Erythroblast (primary cell): Measurements from ENCODE around the gene WDFY3.

Experiments used
- DNase-seq, 2 experiments: peaks; one replicate each; lab custom pipeline; 2025; lab: John Stamatoyannopoulos, UW
- GATA1 ChIP-seq: IDR thresholded peaks from 2 replicates; pipeline ENCODE4 v1.6.1; 2011; ENCODE audit warnings: low read depth, mild to moderate bottlenecking, control low read depth, low read length, moderate library complexity
- POLR2A ChIP-seq: IDR thresholded peaks from 2 replicates; pipeline ENCODE4 v1.6.1; 2011; ENCODE audit warnings: mild to moderate bottlenecking, low read length

Gene WDFY3

GRCh38 chr4:84878546-84878945 is 87.9 kb downstream of the WDFY3 start:
- no peak for DNase-seq
- TF ChIP-seq POLR2A (no peak), GATA1 (no peak)

GRCh38 chr4:84878090-84878489 is 88.4 kb downstream of the WDFY3 start:
- DNase-seq: no peak
- no peak for TF ChIP-seq POLR2A
- TF ChIP-seq GATA1: no peak

GRCh38 chr4:84877051-84877833 is 89.2 kb downstream of the WDFY3 start:
- no peak for TF ChIP-seq POLR2A
- no peak for TF ChIP-seq GATA1
- DNase-seq: peak; percentile 60 to 73

GRCh38 chr4:84875636-84876371 is 90.7 kb downstream of the WDFY3 start:
- DNase-seq: peak; percentile 80 to 89
- TF ChIP-seq POLR2A (no peak), GATA1 (peak; percentile 30)

GRCh38 chr4:84874619-84875018 is 91.9 kb downstream of the WDFY3 start:
- TF ChIP-seq GATA1 (no peak), POLR2A (no peak)
- no peak for DNase-seq

- DNase-seq: peak in 1 of 2 experiments; percentile 4
- TF ChIP-seq POLR2A: no peak
- TF ChIP-seq GATA1: no peak
Measured at GRCh38 chr4:84870398-84871163, 95.9 kb downstream of the WDFY3 start.

- TF ChIP-seq POLR2A (no peak), GATA1 (no peak)
Measured at GRCh38 chr4:84866295-84866694, 100.2 kb downstream of the WDFY3 start.

GRCh38 chr4:84865600-84865999 is 100.9 kb downstream of the WDFY3 start:
- no peak for DNase-seq
- TF ChIP-seq GATA1 (no peak), POLR2A (no peak)

More at GRCh38 chr4:84866295-84866694, 100.2 kb downstream of the WDFY3 start:
- DNase-seq: no peak

- TF ChIP-seq GATA1 (no peak), POLR2A (no peak)
- DNase-seq: no peak
Measured at GRCh38 chr4:84862064-84862463, 104.4 kb downstream of the WDFY3 start.

GRCh38 chr4:84857296-84857695 is 109.2 kb downstream of the WDFY3 start:
- TF ChIP-seq POLR2A (no peak), GATA1 (no peak)
- no peak for DNase-seq

- TF ChIP-seq POLR2A: no peak
- no peak for TF ChIP-seq GATA1
- DNase-seq: peak in 1 of 2 experiments; percentile 4
Measured at GRCh38 chr4:84856468-84857049, 109.9 kb downstream of the WDFY3 start.

- no peak for TF ChIP-seq POLR2A
- TF ChIP-seq GATA1: no peak
- DNase-seq: peak in 1 of 2 experiments; percentile 14
Measured at GRCh38 chr4:84855774-84856173, 110.7 kb downstream of the WDFY3 start.

GRCh38 chr4:84852081-84852480 is 114.4 kb downstream of the WDFY3 start:
- TF ChIP-seq POLR2A (no peak), GATA1 (no peak)
- DNase-seq: no peak
